Cardiac septum (tissue), 1 donor: Measurements from ENCODE around the gene CD47. TPM values are rescaled to one million over a fixed set of nuclear protein-coding genes. Genes with fewer than 3 reads are reported as not detected.

ENCODE experiments used
- DNase-seq: peaks from one replicate; pipeline ENCODE4 v3.0.0-alpha.2; 2020; ENCODE audit warnings: low spot score
- intact Hi-C: fragments of 100-400 bp; cut with DNase I; formaldehyde crosslinking; loops from one replicate; pipeline ENCODE4 v1.14.0; 2022
- total RNA-seq: library from RNA; stranded (reverse); fragmentation: NEBNext Ultra II Directional; extraction: Animal tissue kit (Norgen Biotek cat#: 25700); gene quantifications from one replicate; pipeline ENCODE4 v1.2.1, GENCODE V29; 2021
- donor health status: DM: no; HTN: no; CAD: no.

Gene CD47
- total RNA-seq, 1 donor from 2014 or later = 51.4 TPM

DNA sequence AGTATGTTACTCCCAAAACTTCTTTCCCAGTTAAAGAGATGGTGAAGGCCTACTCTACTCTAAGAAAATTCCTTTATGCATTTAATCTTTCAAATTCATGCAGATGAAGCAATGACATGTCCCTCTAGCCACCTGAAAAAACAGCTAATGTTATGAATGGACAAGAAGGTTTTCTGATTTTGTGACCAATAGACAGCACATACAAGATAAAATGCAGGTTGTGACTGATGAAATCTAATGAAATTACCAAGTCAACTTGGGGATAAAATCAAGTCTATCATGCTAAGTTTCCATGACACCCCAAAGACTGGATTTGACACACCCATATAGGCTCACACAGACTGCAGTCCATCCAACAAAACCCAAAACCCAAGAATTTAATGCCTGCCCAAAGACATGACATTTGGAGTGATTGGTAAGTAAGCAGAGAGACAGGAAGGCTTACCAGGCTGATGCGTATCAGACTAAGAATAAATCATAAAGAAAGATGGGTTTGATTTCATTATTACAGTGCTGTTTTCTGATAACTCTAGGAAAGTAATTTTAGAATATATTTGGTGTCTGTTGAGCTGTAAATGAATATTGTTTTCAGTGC, 26.4 kb downstream of the CD47 start:
- intact Hi-C loops = no loop called here
- no peak for DNase-seq

- no peak for DNase-seq
- intact Hi-C loops = no loop called here
Measured at GRCh38 chr3:108062051-108062450, 28.8 kb downstream of the CD47 start.

GRCh38 chr3:108060331-108060730, 30.5 kb downstream of the CD47 start:
- no peak for DNase-seq
- intact Hi-C loops = no loop called here

GRCh38 chr3:108055931-108056330, 34.9 kb downstream of the CD47 start:
- intact Hi-C loops = no loop called here
- no peak for DNase-seq

GRCh38 chr3:108054935-108055334, 35.9 kb downstream of the CD47 start:
- intact Hi-C loops = no loop called here
- DNase-seq = no peak

DNA sequence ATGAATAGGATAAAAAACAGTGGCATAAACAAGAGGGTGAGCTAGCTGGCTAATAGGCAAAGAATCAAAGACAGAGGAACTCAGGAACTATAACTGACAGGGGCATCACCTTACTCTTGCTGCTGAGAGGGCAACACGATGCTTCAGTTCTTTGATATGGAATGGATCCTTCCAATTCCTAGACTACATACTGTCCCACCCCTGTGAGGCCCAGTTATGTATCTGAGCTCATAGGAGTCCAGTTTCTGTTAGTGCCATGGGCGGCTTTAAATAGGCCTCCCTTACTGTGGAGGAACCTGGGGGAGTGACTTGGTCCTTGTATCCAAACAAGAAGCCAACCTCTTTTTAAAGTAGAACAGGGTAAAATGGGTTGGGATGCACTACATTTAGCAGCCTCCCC, 37.3 kb downstream of the CD47 start:
- intact Hi-C loops = no loop called here
- DNase-seq = no peak

DNA sequence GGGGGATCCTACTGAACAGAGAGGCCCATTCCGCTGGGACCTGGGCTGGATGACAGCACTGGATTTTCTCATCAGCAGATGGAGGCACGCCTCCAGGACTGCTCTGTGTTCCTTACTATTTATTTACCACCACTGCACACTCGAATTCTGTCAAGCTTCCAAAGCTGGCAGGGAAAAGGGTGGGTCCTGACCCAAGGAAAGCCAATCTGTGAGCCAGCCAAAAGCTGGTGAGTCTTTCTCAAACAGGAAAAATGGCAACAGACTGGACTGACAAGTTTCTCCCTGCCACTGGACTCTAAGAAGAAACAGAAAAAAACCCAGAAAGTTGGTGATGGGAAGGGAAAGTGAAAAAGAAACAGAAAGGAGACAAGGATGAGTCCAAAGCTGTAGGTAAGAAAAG, 37.8 kb downstream of the CD47 start:
- DNase-seq = no peak
- intact Hi-C loops = no loop called here

DNA sequence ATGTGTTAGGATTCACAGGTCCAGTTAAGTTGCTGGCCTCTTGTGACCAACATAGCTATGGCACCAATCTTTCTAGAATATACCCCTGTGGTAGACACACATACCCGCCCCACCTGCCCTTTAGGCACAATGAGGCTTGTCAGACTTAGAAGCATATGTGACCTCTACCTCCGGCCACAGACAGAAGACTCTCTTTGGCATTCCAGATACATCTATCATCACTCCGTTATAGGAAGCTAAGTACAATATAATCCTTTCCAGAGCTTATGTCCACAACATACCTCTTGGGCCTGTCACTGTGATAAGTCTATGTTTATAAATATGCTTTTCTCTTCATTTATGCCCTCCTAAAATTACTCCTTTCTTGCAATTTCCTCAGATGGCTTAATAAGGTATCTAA, 39.8 kb downstream of the CD47 start:
- no peak for DNase-seq
- intact Hi-C loops = no loop called here

- DNase-seq = no peak
- intact Hi-C loops = no loop called here
Measured at GRCh38 chr3:108047987-108048386, 42.8 kb downstream of the CD47 start.

- DNase-seq = no peak
- intact Hi-C loops = no loop called here
Measured at GRCh38 chr3:108046247-108046646, 44.6 kb downstream of the CD47 start.

- intact Hi-C loops = no loop called here
- DNase-seq = no peak
Measured at GRCh38 chr3:108044699-108045098, 46.1 kb downstream of the CD47 start.

- intact Hi-C loops = no loop called here
- no peak for DNase-seq
Measured at GRCh38 chr3:108042300-108042699, 48.5 kb downstream of the CD47 start.

DNA sequence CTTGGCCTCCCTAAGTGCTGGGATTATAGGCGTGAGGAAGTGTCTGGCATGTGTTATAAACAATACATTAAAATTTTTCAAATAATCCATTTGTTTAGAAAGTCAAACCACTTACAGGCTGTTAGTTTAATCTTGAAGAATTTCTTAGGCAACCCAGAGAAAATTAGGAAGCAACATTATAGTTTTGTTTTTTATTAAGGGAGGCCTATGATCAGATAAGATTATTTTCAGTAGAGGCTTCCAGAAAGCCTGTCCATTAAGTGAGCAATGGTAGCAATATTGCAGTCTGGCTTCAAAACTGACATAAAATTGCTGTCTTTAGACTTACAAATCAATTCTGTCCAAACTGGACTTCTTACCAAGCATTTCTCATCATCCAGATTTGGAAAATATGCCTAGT, 49.6 kb downstream of the CD47 start:
- DNase-seq = no peak
- intact Hi-C loops = no loop called here

- no peak for DNase-seq
- intact Hi-C loops = no loop called here
Measured at GRCh38 chr3:108037770-108038169, 53.1 kb downstream of the CD47 start.

DNA sequence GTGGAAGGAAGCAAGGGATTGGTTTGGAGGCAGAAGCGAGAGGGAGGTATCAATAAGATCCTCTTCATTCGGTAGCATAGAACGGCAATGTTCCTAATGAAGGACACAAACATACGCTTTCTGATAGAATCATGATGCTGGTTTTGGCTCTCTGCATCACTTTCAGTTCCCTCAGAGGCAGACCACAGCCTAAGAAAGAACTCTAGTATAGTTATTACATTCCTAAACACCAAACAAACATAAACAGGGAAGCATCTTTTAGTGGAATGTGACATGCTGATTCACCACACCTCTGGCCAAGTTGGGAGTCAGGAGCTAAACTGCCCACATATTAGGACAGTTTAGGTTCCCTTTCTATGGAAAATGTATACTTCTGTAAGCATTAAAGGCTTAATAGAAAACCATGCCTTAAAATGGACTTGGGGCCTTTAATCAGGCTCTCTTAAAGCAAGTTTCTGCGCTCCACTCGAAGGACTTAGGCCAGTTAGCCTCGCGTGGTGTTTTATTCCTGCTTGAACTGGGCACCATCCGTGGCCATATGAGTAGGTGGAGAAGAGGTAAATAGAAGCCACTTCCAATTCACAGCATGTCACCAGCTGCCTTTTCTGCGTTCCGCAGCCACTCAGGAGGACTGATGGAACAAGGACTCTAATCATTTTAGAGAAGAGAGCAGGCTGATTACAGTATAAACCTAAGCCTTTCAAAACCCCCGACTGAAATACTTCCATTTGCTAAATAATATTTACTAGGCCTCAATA, 53.7 kb downstream of the CD47 start:
- intact Hi-C loops = no loop called here
- DNase-seq = no peak

GRCh38 chr3:108036401-108036800, 54.4 kb downstream of the CD47 start:
- DNase-seq = no peak
- intact Hi-C loops = no loop called here

DNA sequence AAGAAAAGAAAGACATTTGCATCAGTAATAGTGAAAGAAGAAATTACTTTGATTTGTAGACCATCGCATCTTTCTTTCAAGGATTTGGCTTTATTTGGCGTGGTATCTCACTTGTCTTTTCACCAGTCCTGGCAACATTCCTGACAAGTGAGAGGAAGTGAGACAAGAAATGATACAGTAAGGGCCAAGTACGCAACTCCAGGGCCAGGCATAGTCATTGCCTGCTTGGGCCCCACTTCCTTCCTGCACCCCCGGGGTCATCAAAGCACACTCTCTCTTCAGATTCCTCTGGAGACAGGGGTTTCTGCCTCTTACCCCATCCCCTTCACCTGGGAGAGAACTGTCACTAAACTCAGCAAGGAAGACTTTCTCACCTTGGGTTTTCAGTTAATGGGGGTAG, 55.1 kb downstream of the CD47 start:
- intact Hi-C loops = no loop called here
- no peak for DNase-seq

DNA sequence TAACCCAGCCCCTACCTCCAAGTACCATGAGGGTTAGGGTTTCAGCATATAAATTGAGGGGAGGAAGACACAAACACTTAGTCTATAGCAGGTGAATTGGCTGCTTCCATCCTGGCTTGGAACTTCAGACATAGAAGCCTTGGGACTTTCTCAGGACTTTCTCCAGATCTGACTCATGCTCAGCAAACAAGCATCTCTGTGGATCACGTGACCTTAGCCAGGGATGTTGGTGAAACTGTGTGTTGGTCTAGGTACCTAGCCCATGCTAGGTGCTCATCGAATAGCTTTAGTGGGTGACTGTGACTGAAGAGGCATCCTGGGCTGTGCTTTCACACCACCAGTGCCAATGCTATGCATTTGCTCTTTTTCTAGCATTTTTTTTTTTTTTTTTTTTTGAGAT, 58.9 kb downstream of the CD47 start:
- no peak for DNase-seq
- intact Hi-C loops = no loop called here

DNA sequence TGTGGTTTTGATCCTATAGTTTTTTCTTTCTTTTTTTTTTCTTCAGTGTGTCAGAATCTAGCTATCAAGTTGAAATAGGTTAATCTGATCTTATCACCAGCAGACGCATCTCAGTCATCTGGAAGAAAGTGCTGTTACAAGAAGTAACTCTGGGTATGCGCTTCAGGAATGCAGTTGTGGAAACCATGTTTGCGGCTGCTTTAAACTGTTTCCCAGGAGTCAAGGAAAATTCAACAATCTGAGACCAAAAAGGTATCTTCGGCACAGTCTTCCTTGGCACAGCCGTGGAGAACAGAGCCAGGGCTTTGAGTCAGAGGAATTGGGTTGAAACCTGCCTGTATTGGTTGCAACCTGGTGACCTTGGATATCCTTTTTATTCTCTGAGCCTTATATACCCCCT, 59.9 kb downstream of the CD47 start:
- DNase-seq = no peak
- intact Hi-C loops = no loop called here

GRCh38 chr3:108029466-108029865, 61.4 kb downstream of the CD47 start:
- no peak for DNase-seq
- intact Hi-C loops = no loop called here

GRCh38 chr3:108028896-108029295, 61.9 kb downstream of the CD47 start:
- no peak for DNase-seq
- intact Hi-C loops = no loop called here

DNA sequence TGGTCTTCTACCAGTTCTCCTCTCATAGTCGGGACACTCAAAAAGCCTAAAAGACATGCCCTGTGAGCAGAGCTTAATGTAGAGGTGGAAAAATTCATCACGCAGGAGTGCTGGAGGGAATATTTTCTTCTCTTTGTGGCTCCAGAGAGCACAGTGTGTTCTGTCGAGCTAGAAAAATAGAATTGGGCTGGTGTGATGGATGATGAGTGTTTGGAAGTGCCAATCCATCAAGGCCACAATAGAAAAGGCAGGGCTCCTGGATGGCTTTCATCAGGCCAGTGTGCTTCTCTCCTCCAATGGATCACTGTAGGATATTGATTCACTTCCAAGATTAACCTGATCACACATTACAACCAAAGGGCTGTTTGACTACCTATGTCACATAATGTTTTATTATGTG, 65.7 kb downstream of the CD47 start:
- intact Hi-C loops = no loop called here
- DNase-seq = no peak
